Ovary (tissue), 9 donors: Measurements from ENCODE around the gene TPO. TPM values are rescaled to one million over a fixed set of nuclear protein-coding genes. Genes with fewer than 3 reads are reported as not detected.

Experiments
- DNase-seq, 5 donors: peaks; one replicate each; pipeline ENCODE4 v3.0.0-alpha.2; 2019 to 2020
- H3K27ac ChIP-seq, 2 donors: fragments of 200-600 bp; one replicate each; pipeline versions ENCODE4 v1.5.1 to v1.8.0; 2019 to 2022
- H3K27me3 ChIP-seq: fragments of 200-600 bp; one replicate; pipeline ENCODE4 v1.8.0; 2022
- H3K36me3 ChIP-seq: fragments of 200-600 bp; sonication (generic); one replicate; pipeline ENCODE4 v1.5.1; 2019
- H3K4me1 ChIP-seq: one replicate; pipeline ENCODE4 v1.8.1; 2013; ENCODE audit warnings: mild to moderate bottlenecking, moderate library complexity; ENCODE audit not compliant: insufficient read depth
- H3K4me3 ChIP-seq: fragments of 200-600 bp; sonication (generic); one replicate; pipeline ENCODE4 v1.5.1; 2017
- H3K9me3 ChIP-seq, 2 donors: fragments of 200-600 bp in 1 of 2; sonication (generic) in 1 of 2; one replicate each; pipeline versions ENCODE4 v1.5.1 to v1.8.1; 2013 to 2019; ENCODE audit warnings: mild to moderate bottlenecking in 1 of 2, moderate library complexity in 1 of 2
- CTCF ChIP-seq, 3 donors: fragments of 450-650 bp in 2 of 3; fragments of 200-600 bp in 1 of 3; IDR thresholded peaks; one replicate each; pipeline versions ENCODE4 v1.5.1 to v1.8.0; 2016 to 2022; ENCODE audit warnings: antibody characterized with exemption in 3 of 3, mild to moderate bottlenecking in 1 of 3
- EP300 ChIP-seq: sonication (generic); formaldehyde crosslinking; IDR thresholded peaks from one replicate; pipeline ENCODE4 v1.6.1; 2017; ENCODE audit warnings: antibody characterized with exemption
- POLR2A ChIP-seq: fragments of 450-650 bp; IDR thresholded peaks from one replicate; pipeline ENCODE4 v1.6.1; 2017; ENCODE audit warnings: antibody characterized with exemption, mild to moderate bottlenecking, moderate library complexity
- WGBS, 3 donors: extraction: QIAGEN DNeasy Blood & Tissue Kit in 1 of 3; methylation state at CpG; one replicate each; pipeline versions ENCODE4 v1.1.5 to v1.1.7; 2013 to 2017; 5-methylcytosine and 5-hydroxymethylcytosine counted together
- intact Hi-C, 4 donors: fragments of 100-400 bp; cut with DNase I; formaldehyde crosslinking; loops; one replicate each; pipeline versions ENCODE4 v1.11.0 to v1.15.1; 2022 to 2023
- polyA plus RNA-seq, 2 donors: library from polyadenylated mRNA; stranded (reverse); fragments of 200-250 nt in 1 of 2; fragments of 350-450 nt in 1 of 2; fragmentation: Illumina TruSeq in 1 of 2; extraction: RNeasy Lipid Tissue Mini Kit (QIAGEN cat#74804) in 1 of 2; gene quantifications; one replicate each; pipeline ENCODE4 v1.2.3, GENCODE V29; 2013 to 2014
- total RNA-seq, 7 donors: library from RNA; depleted of rRNA in 2 of 7; stranded (reverse); fragments of >200 nt in 2 of 7; fragmentation: NEBNext Ultra II Directional in 3 of 7; extraction: Animal tissue kit (Norgen Biotek cat#: 25700) in 3 of 7; gene quantifications; one replicate each; pipeline versions ENCODE4 v1.1.0 to v1.2.4, GENCODE V29; 2016 to 2023
- donor health status: DM: no; HTN: no; CAD: no; lungs with moderate emphysema.
- donor health status: DM: no; HTN: no; CAD: no.
- donor health status: Bipolar disorder and iron deficiency.
- donor health status: DM: yes; HTN: yes; CAD: no.
- donor health status: DM: no; HTN: no; CAD: no.
- donor health status: DM: yes; HTN: yes; CAD: no.

TPO gene
- total and polyA plus RNA-seq, 9 donors: 0.18 to 0.46 (median 0.30) TPM; not detected in 4

- Histone ChIP-seq H3K27ac (no peak overlapping the region), H3K9me3 (no peaks in the 10 kb centered on the region), H3K4me3 (no peak overlapping the region), H3K27me3 (no peaks in the 10 kb centered on the region), H3K4me1 (no peaks in the 10 kb centered on the region), H3K36me3 (no peaks in the 10 kb centered on the region)
- no peak for DNase-seq
- intact Hi-C loops: no loop called here
- WGBS, 3 donors: 63 to 69% (median 69%) methylated on average over 3 of the region's 3 CpGs
- no peak for TF ChIP-seq POLR2A
- no peak for TF ChIP-seq EP300
- no peak for TF ChIP-seq CTCF (IDR thresholded peaks at IDR 0.05)
Observed at GRCh38 chr2:1518331-1518803, 105.1 kb downstream of the TPO start.

GRCh38 chr2:1518867-1519530 lies 105.7 kb downstream of the TPO start:
- no peak overlapping the region for H3K27ac ChIP-seq
- no peaks in the 10 kb centered on the region for H3K27me3 ChIP-seq
- no peaks in the 10 kb centered on the region for H3K4me1 ChIP-seq
- no peaks in the 10 kb centered on the region for H3K36me3 ChIP-seq
- no peak for DNase-seq
- WGBS, 3 donors: 58 to 72% (median 63%) methylated on average over 10 of the region's 10 CpGs
- no peaks in the 10 kb centered on the region for H3K9me3 ChIP-seq
- no peak overlapping the region for H3K4me3 ChIP-seq
- intact Hi-C loops: no loop called here
- no peak for TF ChIP-seq EP300
- TF ChIP-seq CTCF (IDR thresholded peaks at IDR 0.05): no peak

GRCh38 chr2:1521191-1521877 lies 108.1 kb downstream of the TPO start:
- Histone ChIP-seq H3K36me3 (no peaks in the 10 kb centered on the region), H3K4me3 (no peak overlapping the region), H3K9me3 (no peaks in the 10 kb centered on the region), H3K27ac (no peak overlapping the region), H3K4me1 (no peaks in the 10 kb centered on the region), H3K27me3 (no peaks in the 10 kb centered on the region)
- DNase-seq: no peak
- intact Hi-C loops: no loop called here
- no peak for TF ChIP-seq CTCF (IDR thresholded peaks at IDR 0.05)
- TF ChIP-seq EP300: no peak
- TF ChIP-seq POLR2A: no peak
- WGBS, 3 donors: 82 to 88% (median 85%) methylated on average over 21 of the region's 21 CpGs

- no peak overlapping the region for H3K4me3 ChIP-seq
- 88 to 90% (median 89%) methylated on average over 26 of the region's 26 CpGs for WGBS, 3 donors
- H3K36me3 ChIP-seq: no peaks in the 10 kb centered on the region
- H3K27ac ChIP-seq: no peak overlapping the region
- no peak for DNase-seq
- intact Hi-C loops: no loop called here
- H3K9me3 ChIP-seq: no peaks in the 10 kb centered on the region
- TF ChIP-seq CTCF (IDR thresholded peaks at IDR 0.05) (no peak), POLR2A (no peak), EP300 (no peak)
- no peaks in the 10 kb centered on the region for H3K4me1 ChIP-seq
- no peaks in the 10 kb centered on the region for H3K27me3 ChIP-seq
Observed at GRCh38 chr2:1521878-1522830, 108.9 kb downstream of the TPO start.
